ENCODE data around the gene PIP5K1B. TPM values are rescaled to one million over a fixed set of nuclear protein-coding genes. Genes with fewer than 3 reads are reported as not detected.

The PIP5K1B gene
- total RNA-seq, 1 experiment from 2014 or later, result 0.20 TPM

DNA sequence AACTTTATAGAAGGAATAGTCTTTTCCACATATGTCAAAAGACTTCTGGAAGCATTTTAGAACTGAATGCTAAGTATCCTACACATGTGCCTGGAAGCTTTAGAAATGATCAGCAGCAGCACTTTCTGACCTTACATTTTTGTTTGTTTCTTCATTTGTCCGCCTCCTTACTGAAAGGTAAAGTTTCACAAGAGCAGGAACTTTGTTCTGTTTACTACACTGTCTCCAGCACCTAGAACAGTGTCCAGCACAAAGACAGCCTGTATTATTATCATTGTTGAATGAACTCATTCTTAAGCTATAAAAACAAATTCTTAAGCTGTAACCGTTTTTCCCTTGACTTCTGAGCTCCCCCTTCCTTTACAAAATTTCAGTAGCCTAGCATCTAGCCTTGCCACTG is 14.8 kb downstream of the PIP5K1B start:
- POLR2A ChIA-PET, result no interaction called here
- ATAC-seq, result no peak
- no TSS peak for BruUV-seq (replicated peaks)
- Histone ChIP-seq H3K4me1 (ENCODE audit: control insufficient read depth in 1 of 2, insufficient read depth in 2 of 2, low read length in 2 of 2) (no peaks in the 10 kb centered on the region; a peak in 1 of 4 replicates), H3K4me3 (replicated peaks in 1 of 2; ENCODE audit: low read depth in 1 of 2, low read length in 2 of 2) (no peak overlapping the region), H3K27me3 (ENCODE audit: insufficient read depth, low read length) (peaks cover 46% of the 10 kb centered on the region), H3K79me2 (ENCODE audit: insufficient read depth, low read length) (no peaks in the 10 kb centered on the region), H3K4me2 (ENCODE audit: low read length) (no peak overlapping the region), H3K9ac (ENCODE audit: low read length) (no peak overlapping the region), H4K20me1 (ENCODE audit: insufficient read depth) (no peaks in the 10 kb centered on the region), H3K9me2 (ENCODE audit: insufficient read depth) (no peaks in the 10 kb centered on the region), H3K36me3 (ENCODE audit: control insufficient read depth in 1 of 2, insufficient read depth in 2 of 2, low read length in 2 of 2) (no peaks in the 10 kb centered on the region), H3K9me3 (ENCODE audit: control insufficient read depth in 1 of 2, insufficient read depth in 1 of 2, low read depth in 1 of 2, low read length in 2 of 2) (no peaks in the 10 kb centered on the region), H3K27ac (ENCODE audit: low read depth, low read length) (no peak overlapping the region), H2AFZ (ENCODE audit: low read depth, low read length, poor library complexity, severe bottlenecking) (no peak overlapping the region)
- no peak for DNase-seq (ENCODE audit: low read depth, low spot score)
- RAD21 ChIA-PET (ENCODE audit: low non-redundant PET in 1 of 2, low total read pairs in 2 of 2, uncharacterized antibody in 2 of 2, unreplicated experiment in 2 of 2), result no interaction called here
- no peak for TF ChIP-seq ZFX (IDR thresholded peaks at IDR 0.05)
- CTCF ChIA-PET, result no interaction called here
- intact Hi-C loops (cut with micrococcal nuclease), result no loop called here

DNA sequence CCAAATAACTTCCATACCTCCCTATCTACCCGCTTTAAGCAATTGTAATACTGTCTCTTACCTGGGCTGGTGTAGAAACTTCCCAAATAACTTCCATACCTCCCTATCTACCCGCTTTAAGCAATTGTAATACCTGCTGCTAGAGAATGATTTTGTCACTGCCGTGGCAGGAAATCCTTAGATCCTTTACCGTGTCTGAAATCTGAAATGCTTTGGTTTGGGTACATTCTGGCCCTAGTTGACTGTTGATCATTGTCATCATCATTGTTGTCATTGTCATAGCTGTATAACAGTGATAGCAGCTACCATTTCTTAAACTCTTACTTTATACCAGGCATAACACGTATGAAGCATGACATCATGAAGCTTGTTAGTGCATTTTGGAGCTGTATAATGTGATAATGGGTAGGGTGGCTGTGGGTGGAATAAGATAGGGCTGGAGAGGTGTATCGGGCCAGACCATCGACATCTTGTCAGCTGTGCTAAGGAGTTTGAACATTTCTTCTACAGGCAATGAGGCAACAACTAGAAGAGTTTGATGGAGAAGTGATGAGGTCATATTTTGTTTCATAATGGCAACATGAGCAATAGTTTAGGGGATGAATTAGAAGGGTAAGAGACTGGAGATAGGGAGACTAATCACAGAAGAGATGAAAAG is 15.7 kb downstream of the PIP5K1B start:
- no peaks in the 10 kb centered on the region for H3K9me2 ChIP-seq (ENCODE audit: insufficient read depth)
- intact Hi-C loops (cut with micrococcal nuclease), result no loop called here
- no peak overlapping the region for H2AFZ ChIP-seq (ENCODE audit: low read depth, low read length, poor library complexity, severe bottlenecking)
- no peak overlapping the region for H3K27ac ChIP-seq (ENCODE audit: low read depth, low read length)
- H3K36me3 ChIP-seq (ENCODE audit: control insufficient read depth in 1 of 2, insufficient read depth in 2 of 2, low read length in 2 of 2), result no peaks in the 10 kb centered on the region
- no peak for ATAC-seq
- peaks cover 46% of the 10 kb centered on the region for H3K27me3 ChIP-seq (ENCODE audit: insufficient read depth, low read length)
- H3K9ac ChIP-seq (ENCODE audit: low read length), result no peak overlapping the region
- H4K20me1 ChIP-seq (ENCODE audit: insufficient read depth), result no peaks in the 10 kb centered on the region
- BruUV-seq (replicated peaks), result no TSS peak
- H3K79me2 ChIP-seq (ENCODE audit: insufficient read depth, low read length), result no peaks in the 10 kb centered on the region
- no peaks in the 10 kb centered on the region; a peak in 1 of 4 replicates for H3K4me1 ChIP-seq (ENCODE audit: control insufficient read depth in 1 of 2, insufficient read depth in 2 of 2, low read length in 2 of 2)
- DNase-seq (ENCODE audit: low read depth, low spot score), result no peak
- POLR2A ChIA-PET, result no interaction called here
- H3K9me3 ChIP-seq (ENCODE audit: control insufficient read depth in 1 of 2, insufficient read depth in 1 of 2, low read depth in 1 of 2, low read length in 2 of 2), result no peaks in the 10 kb centered on the region
- no peak overlapping the region for H3K4me3 ChIP-seq (replicated peaks in 1 of 2; ENCODE audit: low read depth in 1 of 2, low read length in 2 of 2)
- no peak overlapping the region for H3K4me2 ChIP-seq (ENCODE audit: low read length)
- RAD21 ChIA-PET (ENCODE audit: low non-redundant PET in 1 of 2, low total read pairs in 2 of 2, uncharacterized antibody in 2 of 2, unreplicated experiment in 2 of 2), result no interaction called here
- CTCF ChIA-PET, result no interaction called here
- no peak for TF ChIP-seq TCF7L2 (IDR thresholded peaks at IDR 0.05; ENCODE audit: borderline replicate concordance, extremely low read depth, insufficient read depth, insufficient read length)
- TF ChIP-seq ZBTB33 (IDR thresholded peaks at IDR 0.05; ENCODE audit: extremely low read depth, insufficient replicate concordance, low read length), result no peak
- TF ChIP-seq EZH2phosphoT487 (IDR thresholded peaks at IDR 0.05; ENCODE audit: borderline replicate concordance), result no peak
- no peak for TF ChIP-seq MAX (IDR thresholded peaks at IDR 0.05)
- TF ChIP-seq ELF1 (IDR thresholded peaks at IDR 0.05; ENCODE audit: borderline replicate concordance, low read depth), result no peak
- no peak for TF ChIP-seq FOSL1 (IDR thresholded peaks at IDR 0.05; ENCODE audit: low read depth)
- TF ChIP-seq, protein P1, sequence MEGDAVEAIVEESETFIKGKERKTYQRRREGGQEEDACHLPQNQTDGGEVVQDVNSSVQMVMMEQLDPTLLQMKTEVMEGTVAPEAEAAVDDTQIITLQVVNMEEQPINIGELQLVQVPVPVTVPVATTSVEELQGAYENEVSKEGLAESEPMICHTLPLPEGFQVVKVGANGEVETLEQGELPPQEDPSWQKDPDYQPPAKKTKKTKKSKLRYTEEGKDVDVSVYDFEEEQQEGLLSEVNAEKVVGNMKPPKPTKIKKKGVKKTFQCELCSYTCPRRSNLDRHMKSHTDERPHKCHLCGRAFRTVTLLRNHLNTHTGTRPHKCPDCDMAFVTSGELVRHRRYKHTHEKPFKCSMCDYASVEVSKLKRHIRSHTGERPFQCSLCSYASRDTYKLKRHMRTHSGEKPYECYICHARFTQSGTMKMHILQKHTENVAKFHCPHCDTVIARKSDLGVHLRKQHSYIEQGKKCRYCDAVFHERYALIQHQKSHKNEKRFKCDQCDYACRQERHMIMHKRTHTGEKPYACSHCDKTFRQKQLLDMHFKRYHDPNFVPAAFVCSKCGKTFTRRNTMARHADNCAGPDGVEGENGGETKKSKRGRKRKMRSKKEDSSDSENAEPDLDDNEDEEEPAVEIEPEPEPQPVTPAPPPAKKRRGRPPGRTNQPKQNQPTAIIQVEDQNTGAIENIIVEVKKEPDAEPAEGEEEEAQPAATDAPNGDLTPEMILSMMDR (IDR thresholded peaks at IDR 0.05 in 2 of 3, conservative IDR thresholded peaks at IDR 0.05 in 1 of 3; ENCODE audit: borderline replicate concordance in 1 of 3, insufficient read depth in 1 of 3, low read depth in 2 of 3, low read length in 2 of 3), result no peak
- TF ChIP-seq SIN3A (IDR thresholded peaks at IDR 0.05; ENCODE audit: low read depth), result no peak
- TF ChIP-seq ATF3 (IDR thresholded peaks at IDR 0.05), result no peak
- no peak for TF ChIP-seq CBX3 (IDR thresholded peaks at IDR 0.05; ENCODE audit: low read depth)
- no peak for TF ChIP-seq SRF (IDR thresholded peaks at IDR 0.05; ENCODE audit: low read depth)
- no peak for TF ChIP-seq YY1 (IDR thresholded peaks at IDR 0.05; ENCODE audit: extremely low read depth, insufficient replicate concordance, low read depth, low read length)

Measured in HCT116 (cell line).